HEK293T (cell line): ENCODE data around the gene LMF1.

Experiments used
- HDGF ChIP-seq: fragments of 450-650 bp; IDR thresholded peaks from 2 replicates; pipeline ENCODE4 v1.6.1; 2017; ENCODE audit warnings: antibody characterized with exemption, borderline replicate concordance
- TF ChIP-seq, protein P1 (sequence below): fragments of 450-650 bp; IDR thresholded peaks from 2 replicates; pipeline ENCODE4 v1.6.1; 2016

DNA sequence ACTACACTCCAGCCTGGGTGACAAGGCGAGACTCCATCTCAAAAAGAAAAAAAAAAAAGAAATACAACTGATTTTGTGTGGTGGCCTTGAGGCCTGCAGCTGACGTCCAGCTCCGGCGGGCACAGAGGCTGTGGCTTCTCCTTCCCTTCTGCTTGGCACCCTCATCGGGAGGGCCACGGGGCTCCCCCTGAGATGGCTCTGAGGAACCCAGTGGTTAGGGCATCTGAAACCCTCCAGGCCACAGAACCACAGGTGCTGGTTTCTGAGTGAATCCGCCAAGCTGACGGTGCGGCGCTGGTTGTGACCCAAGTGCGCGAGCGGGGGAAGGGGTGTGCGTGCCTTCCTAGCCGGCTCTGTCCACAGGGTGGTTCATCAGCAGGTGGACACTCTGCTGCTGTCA is 63.4 kb downstream of the LMF1 start:
- TF ChIP-seq, protein P1, sequence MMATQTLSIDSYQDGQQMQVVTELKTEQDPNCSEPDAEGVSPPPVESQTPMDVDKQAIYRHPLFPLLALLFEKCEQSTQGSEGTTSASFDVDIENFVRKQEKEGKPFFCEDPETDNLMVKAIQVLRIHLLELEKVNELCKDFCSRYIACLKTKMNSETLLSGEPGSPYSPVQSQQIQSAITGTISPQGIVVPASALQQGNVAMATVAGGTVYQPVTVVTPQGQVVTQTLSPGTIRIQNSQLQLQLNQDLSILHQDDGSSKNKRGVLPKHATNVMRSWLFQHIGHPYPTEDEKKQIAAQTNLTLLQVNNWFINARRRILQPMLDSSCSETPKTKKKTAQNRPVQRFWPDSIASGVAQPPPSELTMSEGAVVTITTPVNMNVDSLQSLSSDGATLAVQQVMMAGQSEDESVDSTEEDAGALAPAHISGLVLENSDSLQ, result no peak
- TF ChIP-seq HDGF, result no peak
